Measurements from ENCODE around the gene SNRPE. TPM values are rescaled to one million over a fixed set of nuclear protein-coding genes. Genes with fewer than 3 reads are reported as not detected.

Gene SNRPE
- total and polyA plus RNA-seq, 4 donors = 12.9 to 128 (median 36.4) TPM

DNA sequence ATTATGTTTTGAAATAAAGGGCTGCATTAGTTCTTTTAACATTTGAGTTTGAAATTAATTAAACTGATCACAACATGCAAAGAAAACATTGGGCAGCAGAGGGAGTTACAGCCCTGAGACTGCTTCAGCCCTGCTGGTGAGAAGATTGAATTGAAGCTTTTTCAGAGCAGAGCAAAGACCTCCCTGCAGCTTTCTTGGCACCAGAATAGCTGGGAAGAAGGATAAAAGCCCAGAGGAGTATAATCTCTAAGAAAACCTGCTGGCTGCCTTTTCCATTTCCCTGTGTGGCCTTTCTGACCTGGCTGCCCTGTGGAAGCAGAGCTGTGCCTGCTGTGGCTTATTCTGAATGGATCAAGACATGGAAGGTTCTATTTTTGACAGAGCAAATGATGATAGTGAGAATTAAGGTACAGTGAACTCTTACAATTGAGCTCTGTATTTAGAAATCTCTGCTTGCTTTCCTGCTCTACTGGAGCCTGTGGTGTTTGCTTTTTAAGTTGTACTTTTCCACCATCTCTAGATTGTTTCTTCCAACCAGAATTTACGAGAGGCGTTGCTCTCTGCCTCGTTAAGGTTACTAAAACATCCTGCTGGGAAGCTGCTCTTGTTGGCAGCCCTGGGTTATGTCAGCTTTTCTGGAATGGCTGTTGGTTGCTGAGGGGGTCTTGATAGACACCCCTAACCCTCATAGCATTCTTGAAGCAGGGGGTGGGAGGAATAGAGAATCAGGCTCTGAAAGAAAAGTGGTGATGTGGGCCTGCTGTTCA lies 9.9 kb downstream of the SNRPE start:
- H3K36me3 ChIP-seq (ENCODE audit: control insufficient read depth in 4 of 4, insufficient read depth in 3 of 4, low read depth in 1 of 4, low read length in 3 of 4) = peaks cover 4 to 26% (median 15%) of the 10 kb centered on the region in 4 donors
- H3K9me3 ChIP-seq (ENCODE audit: control insufficient read depth in 4 of 4, low read length in 3 of 4) = no peaks in the 10 kb centered on the region
- no peaks in the 10 kb centered on the region for H3K27me3 ChIP-seq (ENCODE audit: control insufficient read depth in 4 of 4, insufficient read depth in 4 of 4, low read length in 3 of 4)
- DNase-seq (ENCODE audit: low spot score) = no peak
- H3K9ac ChIP-seq (ENCODE audit: low read depth in 1 of 2, low read length in 2 of 2) = no peak overlapping the region
- no peak overlapping the region for H3K27ac ChIP-seq (ENCODE audit: low read depth in 1 of 2, low read length in 2 of 2)
- 81% methylated on average over 3 of the region's 3 CpGs for WGBS
- TF ChIP-seq, protein P1, sequence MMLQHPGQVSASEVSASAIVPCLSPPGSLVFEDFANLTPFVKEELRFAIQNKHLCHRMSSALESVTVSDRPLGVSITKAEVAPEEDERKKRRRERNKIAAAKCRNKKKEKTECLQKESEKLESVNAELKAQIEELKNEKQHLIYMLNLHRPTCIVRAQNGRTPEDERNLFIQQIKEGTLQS (IDR thresholded peaks at IDR 0.05) = no peak
- TF ChIP-seq, protein P2, sequence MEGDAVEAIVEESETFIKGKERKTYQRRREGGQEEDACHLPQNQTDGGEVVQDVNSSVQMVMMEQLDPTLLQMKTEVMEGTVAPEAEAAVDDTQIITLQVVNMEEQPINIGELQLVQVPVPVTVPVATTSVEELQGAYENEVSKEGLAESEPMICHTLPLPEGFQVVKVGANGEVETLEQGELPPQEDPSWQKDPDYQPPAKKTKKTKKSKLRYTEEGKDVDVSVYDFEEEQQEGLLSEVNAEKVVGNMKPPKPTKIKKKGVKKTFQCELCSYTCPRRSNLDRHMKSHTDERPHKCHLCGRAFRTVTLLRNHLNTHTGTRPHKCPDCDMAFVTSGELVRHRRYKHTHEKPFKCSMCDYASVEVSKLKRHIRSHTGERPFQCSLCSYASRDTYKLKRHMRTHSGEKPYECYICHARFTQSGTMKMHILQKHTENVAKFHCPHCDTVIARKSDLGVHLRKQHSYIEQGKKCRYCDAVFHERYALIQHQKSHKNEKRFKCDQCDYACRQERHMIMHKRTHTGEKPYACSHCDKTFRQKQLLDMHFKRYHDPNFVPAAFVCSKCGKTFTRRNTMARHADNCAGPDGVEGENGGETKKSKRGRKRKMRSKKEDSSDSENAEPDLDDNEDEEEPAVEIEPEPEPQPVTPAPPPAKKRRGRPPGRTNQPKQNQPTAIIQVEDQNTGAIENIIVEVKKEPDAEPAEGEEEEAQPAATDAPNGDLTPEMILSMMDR (IDR thresholded peaks at IDR 0.05; ENCODE audit: low read depth, low read length, missing input control) = peak; percentile 99
- TF ChIP-seq RAD21 (IDR thresholded peaks at IDR 0.05) (peak; percentile 98 to 99), NR2F2 (IDR thresholded peaks at IDR 0.05) (peak; percentile 88), JUND (IDR thresholded peaks at IDR 0.05) (no peak), RXRA (IDR thresholded peaks at IDR 0.05) (peak in 1 of 2 donors; percentile 52), TAF1 (conservative IDR thresholded peaks at IDR 0.05) (no peak), HNF4A (conservative IDR thresholded peaks at IDR 0.05) (peak in 1 of 2 donors; percentile 19)
- no peak overlapping the region for H3K4me3 ChIP-seq (ENCODE audit: low read depth in 1 of 3, low read length in 3 of 3)
- H3K4me1 ChIP-seq (ENCODE audit: control insufficient read depth in 4 of 4, insufficient read depth in 4 of 4, low read length in 3 of 4) = peaks cover 0 to 15% (median 12%) of the 10 kb centered on the region in 4 donors

DNA sequence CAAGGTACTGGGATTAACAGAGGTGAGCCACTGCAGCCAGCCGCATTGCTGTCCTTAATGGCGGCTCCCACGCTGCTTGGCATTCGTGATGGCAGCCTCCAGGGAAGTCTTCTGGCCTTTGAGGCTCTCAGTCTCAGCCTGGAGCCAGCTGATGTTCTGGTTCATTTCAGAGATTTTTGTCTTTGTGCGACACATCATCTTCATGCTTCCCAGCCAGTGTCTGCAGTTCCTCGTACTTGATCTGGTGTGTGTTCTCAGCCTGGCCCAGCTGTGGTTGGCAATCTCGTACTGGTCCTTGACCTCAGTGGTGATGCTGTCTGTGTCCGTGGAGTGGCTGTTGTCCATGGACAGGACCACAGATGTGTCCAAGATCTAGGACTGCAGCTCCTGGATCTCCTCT lies 11.7 kb downstream of the SNRPE start:
- TF ChIP-seq FOXA2 (IDR thresholded peaks at IDR 0.05) (no peak), JUND (IDR thresholded peaks at IDR 0.05) (no peak), SP1 (IDR thresholded peaks at IDR 0.05) (no peak)
- TF ChIP-seq, protein P3, sequence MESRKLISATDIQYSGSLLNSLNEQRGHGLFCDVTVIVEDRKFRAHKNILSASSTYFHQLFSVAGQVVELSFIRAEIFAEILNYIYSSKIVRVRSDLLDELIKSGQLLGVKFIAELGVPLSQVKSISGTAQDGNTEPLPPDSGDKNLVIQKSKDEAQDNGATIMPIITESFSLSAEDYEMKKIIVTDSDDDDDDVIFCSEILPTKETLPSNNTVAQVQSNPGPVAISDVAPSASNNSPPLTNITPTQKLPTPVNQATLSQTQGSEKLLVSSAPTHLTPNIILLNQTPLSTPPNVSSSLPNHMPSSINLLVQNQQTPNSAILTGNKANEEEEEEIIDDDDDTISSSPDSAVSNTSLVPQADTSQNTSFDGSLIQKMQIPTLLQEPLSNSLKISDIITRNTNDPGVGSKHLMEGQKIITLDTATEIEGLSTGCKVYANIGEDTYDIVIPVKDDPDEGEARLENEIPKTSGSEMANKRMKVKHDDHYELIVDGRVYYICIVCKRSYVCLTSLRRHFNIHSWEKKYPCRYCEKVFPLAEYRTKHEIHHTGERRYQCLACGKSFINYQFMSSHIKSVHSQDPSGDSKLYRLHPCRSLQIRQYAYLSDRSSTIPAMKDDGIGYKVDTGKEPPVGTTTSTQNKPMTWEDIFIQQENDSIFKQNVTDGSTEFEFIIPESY (IDR thresholded peaks at IDR 0.05) = no peak
- no peaks in the 10 kb centered on the region for H3K27me3 ChIP-seq (ENCODE audit: control insufficient read depth in 4 of 4, insufficient read depth in 4 of 4, low read length in 3 of 4)
- H3K27ac ChIP-seq (ENCODE audit: low read depth in 1 of 2, low read length in 2 of 2) = no peak overlapping the region
- no peak for DNase-seq (ENCODE audit: low spot score)
- 89% methylated on average over 8 of the region's 8 CpGs for WGBS
- H3K9ac ChIP-seq (ENCODE audit: low read depth in 1 of 2, low read length in 2 of 2) = no peak overlapping the region
- peaks cover 2 to 18% (median 10%) of the 10 kb centered on the region in 4 donors for H3K36me3 ChIP-seq (ENCODE audit: control insufficient read depth in 4 of 4, insufficient read depth in 3 of 4, low read depth in 1 of 4, low read length in 3 of 4)
- no peaks in the 10 kb centered on the region for H3K9me3 ChIP-seq (ENCODE audit: control insufficient read depth in 4 of 4, low read length in 3 of 4)
- no peak overlapping the region for H3K4me3 ChIP-seq (ENCODE audit: low read depth in 1 of 3, low read length in 3 of 3)
- H3K4me1 ChIP-seq (ENCODE audit: control insufficient read depth in 4 of 4, insufficient read depth in 4 of 4, low read length in 3 of 4) = peaks cover 0 to 14% (median 9%) of the 10 kb centered on the region in 4 donors

DNA sequence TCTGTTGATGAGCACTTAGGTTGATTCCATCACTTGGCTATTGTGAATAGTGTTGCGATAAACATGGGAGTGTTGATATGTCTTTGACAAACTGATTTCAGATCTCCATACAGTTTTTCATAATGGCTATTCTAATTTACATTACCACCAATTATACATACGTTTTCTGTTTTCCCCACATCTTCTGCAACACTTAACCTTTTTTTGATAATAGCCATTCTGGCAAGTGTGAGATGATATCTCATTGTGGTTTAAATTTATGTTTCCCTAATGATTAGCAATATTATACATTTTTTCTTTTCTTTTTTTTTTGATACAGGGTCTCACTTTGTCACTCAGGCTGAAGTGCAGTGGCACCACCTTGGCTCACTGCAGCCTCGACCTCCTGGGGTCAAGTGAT lies 17.0 kb downstream of the SNRPE start:
- no peak overlapping the region for H3K4me3 ChIP-seq (ENCODE audit: low read depth in 1 of 3, low read length in 3 of 3)
- DNase-seq (ENCODE audit: low spot score) = no peak
- peaks cover 0 to 2% (median under 1%) of the 10 kb centered on the region in 4 donors for H3K36me3 ChIP-seq (ENCODE audit: control insufficient read depth in 4 of 4, insufficient read depth in 3 of 4, low read depth in 1 of 4, low read length in 3 of 4)
- no peaks in the 10 kb centered on the region for H3K4me1 ChIP-seq (ENCODE audit: control insufficient read depth in 4 of 4, insufficient read depth in 4 of 4, low read length in 3 of 4)
- 96% methylated on average over 3 of the region's 3 CpGs for WGBS
- no peaks in the 10 kb centered on the region for H3K9me3 ChIP-seq (ENCODE audit: control insufficient read depth in 4 of 4, low read length in 3 of 4)
- no peaks in the 10 kb centered on the region for H3K27me3 ChIP-seq (ENCODE audit: control insufficient read depth in 4 of 4, insufficient read depth in 4 of 4, low read length in 3 of 4)
- no peak overlapping the region for H3K9ac ChIP-seq (ENCODE audit: low read depth in 1 of 2, low read length in 2 of 2)
- no peak overlapping the region for H3K27ac ChIP-seq (ENCODE audit: low read depth in 1 of 2, low read length in 2 of 2)
- TF ChIP-seq HNF4G (IDR thresholded peaks at IDR 0.05) (no peak), YY1 (IDR thresholded peaks at IDR 0.05) (no peak), HNF4A (conservative IDR thresholded peaks at IDR 0.05) (no peak), FOXA2 (IDR thresholded peaks at IDR 0.05) (no peak), RXRA (IDR thresholded peaks at IDR 0.05) (no peak), NR2F2 (IDR thresholded peaks at IDR 0.05) (no peak), JUND (IDR thresholded peaks at IDR 0.05) (no peak), TAF1 (conservative IDR thresholded peaks at IDR 0.05) (no peak), FOXA1 (IDR thresholded peaks at IDR 0.05) (no peak), SP1 (IDR thresholded peaks at IDR 0.05) (no peak)
- TF ChIP-seq, protein P4, sequence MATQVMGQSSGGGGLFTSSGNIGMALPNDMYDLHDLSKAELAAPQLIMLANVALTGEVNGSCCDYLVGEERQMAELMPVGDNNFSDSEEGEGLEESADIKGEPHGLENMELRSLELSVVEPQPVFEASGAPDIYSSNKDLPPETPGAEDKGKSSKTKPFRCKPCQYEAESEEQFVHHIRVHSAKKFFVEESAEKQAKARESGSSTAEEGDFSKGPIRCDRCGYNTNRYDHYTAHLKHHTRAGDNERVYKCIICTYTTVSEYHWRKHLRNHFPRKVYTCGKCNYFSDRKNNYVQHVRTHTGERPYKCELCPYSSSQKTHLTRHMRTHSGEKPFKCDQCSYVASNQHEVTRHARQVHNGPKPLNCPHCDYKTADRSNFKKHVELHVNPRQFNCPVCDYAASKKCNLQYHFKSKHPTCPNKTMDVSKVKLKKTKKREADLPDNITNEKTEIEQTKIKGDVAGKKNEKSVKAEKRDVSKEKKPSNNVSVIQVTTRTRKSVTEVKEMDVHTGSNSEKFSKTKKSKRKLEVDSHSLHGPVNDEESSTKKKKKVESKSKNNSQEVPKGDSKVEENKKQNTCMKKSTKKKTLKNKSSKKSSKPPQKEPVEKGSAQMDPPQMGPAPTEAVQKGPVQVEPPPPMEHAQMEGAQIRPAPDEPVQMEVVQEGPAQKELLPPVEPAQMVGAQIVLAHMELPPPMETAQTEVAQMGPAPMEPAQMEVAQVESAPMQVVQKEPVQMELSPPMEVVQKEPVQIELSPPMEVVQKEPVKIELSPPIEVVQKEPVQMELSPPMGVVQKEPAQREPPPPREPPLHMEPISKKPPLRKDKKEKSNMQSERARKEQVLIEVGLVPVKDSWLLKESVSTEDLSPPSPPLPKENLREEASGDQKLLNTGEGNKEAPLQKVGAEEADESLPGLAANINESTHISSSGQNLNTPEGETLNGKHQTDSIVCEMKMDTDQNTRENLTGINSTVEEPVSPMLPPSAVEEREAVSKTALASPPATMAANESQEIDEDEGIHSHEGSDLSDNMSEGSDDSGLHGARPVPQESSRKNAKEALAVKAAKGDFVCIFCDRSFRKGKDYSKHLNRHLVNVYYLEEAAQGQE (IDR thresholded peaks at IDR 0.05) = no peak
- TF ChIP-seq, protein P1 (IDR thresholded peaks at IDR 0.05) = no peak
- TF ChIP-seq, protein P3 (IDR thresholded peaks at IDR 0.05) = no peak
